ENCODE measurements around the gene PIGN.

The PIGN gene, protein sequence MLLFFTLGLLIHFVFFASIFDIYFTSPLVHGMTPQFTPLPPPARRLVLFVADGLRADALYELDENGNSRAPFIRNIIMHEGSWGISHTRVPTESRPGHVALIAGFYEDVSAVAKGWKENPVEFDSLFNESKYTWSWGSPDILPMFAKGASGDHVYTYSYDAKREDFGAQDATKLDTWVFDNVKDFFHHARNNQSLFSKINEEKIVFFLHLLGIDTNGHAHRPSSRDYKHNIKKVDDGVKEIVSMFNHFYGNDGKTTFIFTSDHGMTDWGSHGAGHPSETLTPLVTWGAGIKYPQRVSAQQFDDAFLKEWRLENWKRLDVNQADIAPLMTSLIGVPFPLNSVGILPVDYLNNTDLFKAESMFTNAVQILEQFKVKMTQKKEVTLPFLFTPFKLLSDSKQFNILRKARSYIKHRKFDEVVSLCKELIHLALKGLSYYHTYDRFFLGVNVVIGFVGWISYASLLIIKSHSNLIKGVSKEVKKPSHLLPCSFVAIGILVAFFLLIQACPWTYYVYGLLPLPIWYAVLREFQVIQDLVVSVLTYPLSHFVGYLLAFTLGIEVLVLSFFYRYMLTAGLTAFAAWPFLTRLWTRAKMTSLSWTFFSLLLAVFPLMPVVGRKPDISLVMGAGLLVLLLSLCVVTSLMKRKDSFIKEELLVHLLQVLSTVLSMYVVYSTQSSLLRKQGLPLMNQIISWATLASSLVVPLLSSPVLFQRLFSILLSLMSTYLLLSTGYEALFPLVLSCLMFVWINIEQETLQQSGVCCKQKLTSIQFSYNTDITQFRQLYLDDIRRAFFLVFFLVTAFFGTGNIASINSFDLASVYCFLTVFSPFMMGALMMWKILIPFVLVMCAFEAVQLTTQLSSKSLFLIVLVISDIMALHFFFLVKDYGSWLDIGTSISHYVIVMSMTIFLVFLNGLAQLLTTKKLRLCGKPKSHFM

DNA sequence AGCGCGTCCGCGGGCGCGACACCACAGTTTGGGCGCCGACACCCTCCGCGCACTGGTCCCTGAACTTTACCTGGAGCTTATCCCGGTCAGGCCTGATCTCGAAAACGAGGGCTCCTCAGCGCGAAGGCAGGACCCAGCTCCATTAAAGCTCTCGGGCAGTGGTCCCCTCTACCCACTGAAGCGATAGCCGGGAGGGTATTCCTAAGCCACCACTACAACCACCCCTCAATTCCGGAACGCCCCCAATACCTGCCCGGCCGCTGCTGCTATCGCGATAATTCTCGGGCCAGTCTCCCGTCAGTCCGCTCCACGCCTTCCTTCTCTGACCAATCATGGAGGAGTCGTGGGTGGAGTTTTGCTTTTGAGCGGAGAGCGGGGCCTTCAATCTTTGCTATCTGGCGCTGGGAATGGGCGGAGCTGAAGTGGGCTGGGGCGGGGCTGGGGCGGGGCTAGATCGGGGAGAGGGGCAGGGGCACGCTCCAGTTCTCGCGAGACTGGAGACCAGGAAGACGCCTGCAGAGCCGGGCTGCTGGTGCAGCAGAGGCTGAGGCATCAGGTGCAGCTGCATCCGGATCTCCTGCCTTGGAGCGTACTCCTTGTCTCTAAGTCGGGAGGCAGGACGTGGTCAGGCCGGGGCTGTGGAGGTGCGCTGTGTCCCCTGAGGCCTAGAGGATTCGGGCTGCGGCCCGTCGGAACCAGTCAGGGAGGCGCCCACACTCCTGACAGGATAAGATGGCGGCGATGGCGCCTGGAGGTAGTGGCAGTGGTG is at the start of gene PIGN, which contains the start of gene RELCH:
TSS of gene PIGN (minus strand) at position 283 of the 769 bp plus-strand sequence. CDS start 25,703 bp downstream, outside the sequence.
TSS of gene RELCH (plus strand) at position 482 of the 769 bp plus-strand sequence. CDS start at position 733, 251 bp downstream.
- DNase-seq (ENCODE audit: low read depth) = peak; percentile 99

DNA sequence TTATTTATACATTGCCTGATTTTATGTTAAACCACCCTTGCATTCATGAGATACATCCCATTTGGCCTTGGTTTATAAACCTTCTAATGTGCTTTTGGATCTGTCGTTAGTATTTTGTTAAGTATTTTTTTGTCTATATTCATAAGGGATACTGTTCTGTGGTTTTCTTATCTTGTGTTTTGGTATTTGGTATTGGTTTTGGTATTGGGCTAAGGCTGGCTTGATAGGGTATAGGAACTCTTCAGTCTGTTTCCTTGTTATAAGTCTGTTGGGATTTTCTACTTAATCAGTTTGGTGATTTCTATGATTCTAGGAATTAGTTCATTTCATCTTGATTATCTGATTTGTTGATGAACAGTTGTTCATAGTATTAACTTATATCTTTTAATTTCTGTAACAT is 49.4 kb upstream of the PIGN start:
- DNase-seq (ENCODE audit: low read depth) = no peak

DNA sequence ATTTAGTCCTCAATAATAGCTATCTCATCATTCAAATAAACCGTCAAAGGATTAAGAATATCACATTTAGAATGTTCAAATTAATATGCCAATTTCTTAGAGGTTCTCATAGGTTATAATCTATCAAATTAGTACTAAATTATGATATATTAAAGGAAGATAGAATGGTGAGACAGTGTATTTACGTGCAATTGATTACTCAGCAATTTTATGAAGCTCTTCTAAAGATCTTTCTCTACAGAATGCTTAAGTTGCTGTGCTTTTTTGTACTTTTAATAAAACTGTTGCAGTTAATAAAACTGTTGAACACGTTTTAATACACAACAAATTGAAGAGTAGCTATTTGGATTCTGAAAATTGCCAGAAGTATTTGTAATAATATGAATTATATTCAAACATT is 39.2 kb upstream of the PIGN start:
- DNase-seq (ENCODE audit: low read depth) = no peak

DNA sequence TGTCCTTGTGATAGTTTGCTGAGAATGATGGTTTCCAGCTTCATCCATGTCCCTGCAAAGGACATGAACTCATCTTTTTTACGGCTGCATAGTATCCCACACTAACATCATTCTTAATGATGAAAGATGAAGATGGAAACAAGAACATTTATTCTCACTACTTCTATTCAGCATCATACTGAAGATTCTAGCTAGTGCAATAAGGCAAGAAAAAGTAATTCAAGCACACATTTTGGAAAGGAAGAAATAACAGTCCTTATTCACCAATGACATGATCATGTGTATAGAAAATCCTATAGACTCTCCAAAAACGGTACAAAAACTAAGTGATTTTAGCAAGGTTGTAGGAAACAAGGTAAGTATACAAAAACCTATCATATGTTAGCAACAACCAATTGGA is 37.4 kb upstream of the PIGN start:
- no peak for DNase-seq (ENCODE audit: low read depth)

DNA sequence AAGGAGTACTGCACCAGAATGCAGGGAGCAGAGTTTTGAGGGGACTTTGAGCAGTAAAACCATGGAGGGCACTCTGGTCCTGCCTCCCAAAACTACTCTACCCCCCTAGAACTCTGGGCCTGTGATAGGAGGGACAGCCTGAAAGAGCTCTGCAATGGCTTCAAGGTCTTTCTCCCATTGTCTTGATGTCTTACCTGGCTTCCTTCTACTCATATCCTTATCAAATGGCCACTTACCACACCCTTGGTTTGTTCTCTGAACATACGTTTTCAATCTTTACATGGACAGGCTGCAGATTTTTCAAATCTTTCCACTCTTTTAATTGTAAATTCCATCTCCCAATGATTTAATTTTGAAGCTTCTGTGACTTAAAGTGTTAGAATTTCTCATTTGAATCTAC is 27.9 kb upstream of the PIGN start:
- DNase-seq (ENCODE audit: low read depth) = no peak

DNA sequence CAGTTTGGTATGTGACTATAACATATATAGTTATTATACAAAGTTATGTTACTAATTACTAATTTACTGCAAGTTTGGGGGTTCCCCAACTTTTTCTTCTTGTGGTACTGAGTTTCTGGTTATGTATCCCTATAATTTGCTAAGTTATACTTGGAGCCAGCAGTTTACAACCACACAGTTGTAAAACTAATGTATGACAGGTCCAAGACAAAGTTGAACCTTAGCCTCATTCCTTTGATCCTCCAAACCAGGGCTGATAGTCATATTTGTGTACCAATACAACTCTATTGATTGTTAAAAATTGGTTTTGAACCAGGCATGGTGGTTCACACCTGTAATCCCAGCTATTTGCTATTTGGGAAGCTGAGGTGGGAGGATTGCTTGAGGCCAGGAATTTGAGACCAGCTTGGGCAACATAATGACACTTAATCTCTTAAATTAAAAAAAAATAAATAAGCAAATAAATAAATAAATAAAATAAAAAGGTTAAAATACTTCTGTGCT is 24.5 kb upstream of the PIGN start:
- no peak for DNase-seq (ENCODE audit: low read depth)

DNA sequence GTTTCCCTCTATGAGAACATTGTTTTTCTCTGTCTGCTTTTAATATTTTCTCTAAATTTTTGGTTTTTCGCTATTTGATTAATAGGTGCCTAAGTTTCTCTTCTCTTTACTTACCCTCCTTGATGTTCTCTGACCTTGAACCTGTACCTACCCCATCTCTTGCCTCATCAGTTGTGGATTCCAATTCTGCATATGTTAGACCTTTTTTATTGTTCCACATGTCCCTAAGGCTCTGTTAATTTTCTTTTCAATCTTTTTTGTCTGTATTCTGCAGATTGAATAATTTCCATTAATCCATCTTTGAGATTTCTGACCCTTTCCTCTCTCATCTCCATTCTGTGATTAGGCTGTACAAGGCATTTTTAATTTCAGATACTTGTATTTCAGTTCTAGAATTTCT is 23.3 kb upstream of the PIGN start:
- DNase-seq (ENCODE audit: low read depth) = no peak

DNA sequence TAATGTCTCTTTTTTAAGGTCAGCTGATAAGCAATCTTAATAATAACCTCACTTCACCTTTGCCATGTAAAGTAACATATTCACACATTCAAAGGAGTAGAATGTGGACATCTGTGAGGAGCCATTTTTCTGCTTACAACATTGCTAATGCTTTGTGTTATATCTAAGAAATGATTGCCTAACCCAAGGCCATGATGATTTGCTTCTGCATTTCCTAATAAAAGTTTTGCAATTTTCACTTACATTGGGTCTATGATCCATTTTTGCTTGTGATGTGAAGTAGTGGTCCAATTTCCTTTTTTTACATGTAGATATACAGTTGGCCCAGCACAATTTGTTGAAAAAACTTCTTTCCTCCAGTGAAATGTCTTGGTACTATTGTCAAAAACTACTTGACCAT is 22.2 kb upstream of the PIGN start:
- DNase-seq (ENCODE audit: low read depth) = no peak

DNA sequence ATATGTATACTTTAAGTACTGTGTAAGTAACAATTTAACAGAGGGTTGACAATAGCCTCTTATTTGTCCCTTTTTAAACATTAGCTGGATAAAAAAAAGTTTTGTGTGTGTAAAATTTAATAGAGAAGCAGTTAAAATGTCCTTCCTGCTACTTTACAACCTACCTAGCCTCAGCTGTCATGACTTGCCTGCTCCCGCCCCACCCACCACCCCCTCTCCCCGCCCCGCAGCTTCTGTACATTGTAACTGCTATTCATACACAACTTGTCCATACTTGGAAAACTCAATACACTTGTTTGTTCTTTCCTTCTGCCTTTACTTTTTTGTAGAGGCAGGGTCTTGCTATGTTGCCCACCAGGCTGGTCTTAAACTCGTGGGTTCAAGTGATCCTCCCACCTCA is 19.7 kb upstream of the PIGN start:
- no peak for DNase-seq (ENCODE audit: low read depth)

DNA sequence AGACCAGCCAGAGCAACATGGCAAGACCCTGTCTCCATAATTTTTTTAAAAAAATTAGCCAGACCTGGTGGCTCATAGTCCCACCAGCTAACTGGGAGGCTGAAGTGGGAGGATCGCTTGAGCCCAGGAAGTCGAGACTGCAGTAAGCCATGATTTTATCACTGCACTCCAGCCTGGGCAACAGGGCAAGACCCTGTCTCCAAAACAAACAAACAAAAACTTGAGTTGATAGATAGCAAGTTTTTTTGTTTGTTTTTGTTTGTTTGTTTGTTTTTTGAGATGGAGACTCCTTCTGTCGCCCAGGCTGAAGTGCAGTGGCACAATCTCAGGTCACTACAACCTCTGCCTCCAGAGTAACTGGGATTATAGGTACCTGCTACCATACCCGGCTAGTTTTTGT is 19.0 kb upstream of the PIGN start:
- DNase-seq (ENCODE audit: low read depth) = no peak

DNA sequence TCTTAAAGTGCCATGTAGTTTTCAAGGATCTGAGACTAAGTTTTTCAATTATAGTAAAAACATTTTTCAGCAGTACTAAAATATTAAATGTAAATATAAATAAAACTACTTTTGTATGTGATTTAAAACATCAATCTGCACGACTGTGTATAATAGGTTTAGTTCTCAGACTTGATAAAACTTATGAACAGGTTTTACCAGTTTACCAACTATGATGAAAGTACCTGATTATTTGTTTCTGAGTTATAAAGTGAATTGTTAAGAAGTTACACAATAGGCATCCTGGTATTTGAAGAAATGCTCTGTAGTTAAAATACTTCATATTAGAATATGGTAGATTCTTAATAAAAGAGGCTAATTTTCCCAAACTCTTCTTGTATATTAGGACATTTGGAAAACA is 15.0 kb upstream of the PIGN start:
- no peak for DNase-seq (ENCODE audit: low read depth)

DNA sequence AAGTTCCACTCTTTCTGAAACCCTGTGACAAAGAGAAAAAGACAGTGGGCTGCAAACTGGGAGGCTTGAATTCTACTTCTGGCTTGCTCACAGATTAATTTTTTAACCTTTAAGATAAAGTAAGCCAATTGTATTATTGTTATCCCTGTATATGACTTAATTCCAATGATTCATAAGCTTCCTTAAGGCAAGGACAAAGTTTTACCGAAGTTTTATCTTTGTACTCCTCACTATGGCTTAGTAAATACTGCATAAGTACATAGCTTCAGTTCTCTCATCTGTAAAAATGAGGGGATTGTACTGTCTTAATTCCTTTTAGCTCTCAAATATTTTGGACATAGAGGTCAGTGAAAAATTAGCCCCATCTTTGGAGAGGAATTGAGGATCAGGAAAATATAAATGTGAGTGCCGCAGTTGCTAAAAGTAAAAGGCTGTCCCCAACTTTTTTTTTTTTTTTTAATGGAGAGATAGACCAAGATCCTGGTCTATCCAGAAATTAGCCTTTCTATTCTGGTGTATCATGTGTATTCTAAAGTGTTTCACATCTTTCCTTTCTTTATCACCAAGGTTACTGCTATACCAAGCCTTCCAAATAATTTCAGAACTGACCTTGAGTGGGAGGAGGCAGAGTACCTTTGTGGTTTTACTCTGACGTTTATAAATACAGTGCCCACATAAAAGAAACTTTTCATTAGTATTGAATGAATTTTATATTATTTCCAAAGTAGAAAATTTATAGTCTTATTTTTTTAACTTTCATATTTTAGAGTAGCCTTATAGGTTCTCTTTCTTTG is 13.5 kb upstream of the PIGN start:
- no peak for DNase-seq (ENCODE audit: low read depth)

DNA sequence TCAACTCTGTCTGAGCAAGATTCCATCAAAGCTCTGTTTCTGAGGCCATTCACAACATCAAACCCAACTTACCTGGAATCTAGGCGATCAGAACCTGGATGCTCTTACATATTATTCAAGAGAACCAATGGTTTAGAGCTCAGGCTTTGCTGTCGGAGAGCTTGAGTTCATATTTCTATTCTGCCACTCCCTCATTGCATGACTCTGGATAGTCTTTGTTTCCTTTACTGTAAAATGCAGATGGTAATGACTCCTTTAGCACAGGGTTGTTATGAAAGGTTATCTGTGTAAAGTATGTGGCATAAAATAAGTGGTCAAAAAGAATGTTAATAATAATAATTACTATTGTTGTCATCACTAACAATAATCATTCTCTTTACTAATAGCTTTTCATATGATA is 12.8 kb upstream of the PIGN start:
- DNase-seq (ENCODE audit: low read depth) = no peak

DNA sequence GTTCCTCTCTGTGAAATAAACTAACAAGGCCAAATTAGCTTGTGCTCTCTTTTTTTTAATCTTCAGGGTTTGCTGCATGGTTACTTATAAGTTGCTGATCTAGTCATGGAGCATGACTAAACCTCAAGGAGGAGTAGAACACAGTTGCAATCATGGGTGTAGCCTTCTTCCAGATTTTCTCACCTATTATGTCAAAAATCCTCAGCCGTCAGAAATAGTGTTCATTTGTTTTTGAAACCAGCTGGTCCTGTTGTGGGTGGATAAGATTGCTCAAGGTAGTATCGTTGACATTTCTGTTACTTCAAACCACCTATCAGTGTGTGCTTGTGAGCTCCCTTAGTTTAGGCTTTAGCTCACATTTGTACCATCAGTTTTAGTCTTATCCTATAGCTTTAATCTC is 11.4 kb upstream of the PIGN start:
- DNase-seq (ENCODE audit: low read depth) = no peak

DNA sequence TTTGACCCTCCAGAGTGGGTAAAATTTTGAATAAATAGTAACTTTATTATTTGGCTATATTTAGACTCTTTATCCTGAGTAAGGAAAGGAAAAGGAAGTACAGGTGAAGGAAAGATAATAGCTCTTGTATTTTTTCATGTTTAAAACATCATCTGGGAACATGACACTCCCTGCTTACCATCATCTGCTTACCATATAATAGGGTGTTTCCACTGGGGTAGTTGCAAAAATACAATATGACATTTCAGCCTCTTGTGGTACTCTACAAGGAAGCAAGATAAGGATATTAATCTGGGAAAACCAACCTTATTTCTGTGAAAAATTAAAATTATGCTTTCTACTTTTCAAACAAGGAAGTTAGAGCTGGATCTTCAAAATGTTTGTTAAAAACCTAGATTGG is 10.1 kb upstream of the PIGN start:
- no peak for DNase-seq (ENCODE audit: low read depth)

DNA sequence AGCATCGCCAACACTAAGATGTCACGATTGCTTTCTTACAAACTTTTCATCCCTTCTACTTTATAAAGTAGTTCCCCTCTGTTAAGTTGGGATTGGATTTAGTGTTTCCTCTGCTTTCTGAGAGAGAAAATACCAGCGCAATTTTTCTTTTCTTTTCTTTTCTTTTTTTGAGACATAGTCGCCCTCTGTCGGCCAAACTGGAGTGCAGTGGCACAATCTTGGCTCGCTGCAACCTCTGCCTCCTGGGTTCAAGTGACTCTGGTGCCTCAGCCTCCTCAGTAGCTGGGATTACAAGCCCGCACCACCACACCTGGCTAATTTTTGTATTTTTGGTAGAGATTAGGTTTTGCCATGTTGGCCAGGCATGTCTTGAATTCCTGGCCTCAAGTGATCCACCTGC is 9.2 kb upstream of the PIGN start:
- no peak for DNase-seq (ENCODE audit: low read depth)

DNA sequence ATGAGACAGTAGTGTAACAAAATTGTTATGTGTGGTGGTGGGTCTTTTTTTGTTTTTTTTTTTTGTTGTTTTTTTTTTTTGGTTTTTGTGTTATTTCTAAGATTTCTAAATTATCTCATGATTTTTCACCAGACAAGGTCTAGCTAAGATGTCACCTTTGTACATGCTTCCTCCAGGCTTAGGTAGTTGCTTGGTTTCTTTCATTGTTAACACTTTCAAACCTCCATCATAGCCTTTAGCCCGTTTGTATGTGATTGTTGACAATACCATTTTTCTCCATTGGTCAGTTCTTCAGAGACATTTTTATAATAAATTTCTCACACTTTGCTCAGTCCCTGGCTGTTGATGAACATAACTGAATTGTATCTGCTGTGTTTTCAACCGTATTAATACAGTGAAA is 2.4 kb upstream of the PIGN start:
- no peak for DNase-seq (ENCODE audit: low read depth)

DNA sequence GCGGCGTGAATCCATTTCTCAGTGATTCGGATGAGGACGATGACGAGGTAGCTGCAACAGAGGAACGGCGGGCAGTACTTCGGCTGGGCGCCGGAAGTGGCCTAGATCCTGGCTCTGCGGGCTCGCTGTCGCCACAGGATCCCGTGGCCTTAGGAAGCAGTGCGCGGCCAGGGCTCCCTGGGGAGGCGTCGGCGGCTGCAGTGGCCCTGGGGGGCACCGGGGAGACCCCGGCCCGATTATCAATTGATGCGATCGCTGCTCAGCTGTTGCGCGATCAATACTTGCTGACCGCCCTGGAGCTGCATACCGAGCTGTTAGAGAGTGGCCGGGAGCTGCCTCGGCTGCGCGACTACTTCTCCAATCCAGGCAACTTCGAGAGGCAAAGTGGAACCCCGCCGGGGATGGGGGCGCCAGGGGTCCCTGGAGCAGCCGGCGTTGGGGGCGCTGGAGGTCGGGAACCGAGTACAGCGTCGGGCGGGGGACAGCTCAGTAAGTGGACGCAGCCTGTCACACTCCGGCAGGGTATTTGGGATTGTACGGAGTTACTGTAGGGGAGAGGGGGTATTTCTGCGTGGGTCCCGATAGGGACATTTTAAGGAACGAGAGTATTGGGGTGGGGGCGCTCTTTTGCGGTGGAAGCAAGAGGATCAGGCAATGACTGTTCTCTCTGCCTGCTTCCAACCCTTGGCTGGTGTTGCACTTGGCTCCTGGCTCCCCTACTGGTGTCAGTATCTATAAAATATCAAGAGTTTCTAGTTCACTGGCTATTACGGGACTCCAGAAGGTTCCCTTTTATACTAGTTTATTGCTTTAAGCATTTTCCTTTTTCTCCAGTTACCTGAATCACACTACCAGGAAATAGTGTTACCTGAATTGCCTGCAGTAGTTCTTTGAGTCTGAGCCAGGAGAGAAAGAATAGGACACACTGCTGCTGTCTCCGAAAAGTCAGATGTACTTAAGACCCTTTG is 971 bp upstream of the PIGN start:
- DNase-seq (ENCODE audit: low read depth) = peak; percentile 38

DNA sequence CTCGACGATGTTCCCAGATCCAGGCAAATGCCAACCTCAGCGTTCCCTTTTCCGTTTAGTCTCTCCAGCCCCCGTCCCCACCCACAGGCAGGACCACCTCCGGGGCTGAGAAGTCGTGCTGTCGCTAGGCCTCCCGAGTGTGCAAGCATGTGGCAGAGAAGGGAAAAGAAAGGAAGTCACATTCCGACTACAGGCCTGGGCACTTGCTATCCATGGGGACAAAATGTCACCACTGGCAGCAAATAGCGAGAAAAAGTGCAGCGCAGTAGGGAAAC is 420 bp downstream of the PIGN start:
- DNase-seq (ENCODE audit: low read depth) = no peak

DNA sequence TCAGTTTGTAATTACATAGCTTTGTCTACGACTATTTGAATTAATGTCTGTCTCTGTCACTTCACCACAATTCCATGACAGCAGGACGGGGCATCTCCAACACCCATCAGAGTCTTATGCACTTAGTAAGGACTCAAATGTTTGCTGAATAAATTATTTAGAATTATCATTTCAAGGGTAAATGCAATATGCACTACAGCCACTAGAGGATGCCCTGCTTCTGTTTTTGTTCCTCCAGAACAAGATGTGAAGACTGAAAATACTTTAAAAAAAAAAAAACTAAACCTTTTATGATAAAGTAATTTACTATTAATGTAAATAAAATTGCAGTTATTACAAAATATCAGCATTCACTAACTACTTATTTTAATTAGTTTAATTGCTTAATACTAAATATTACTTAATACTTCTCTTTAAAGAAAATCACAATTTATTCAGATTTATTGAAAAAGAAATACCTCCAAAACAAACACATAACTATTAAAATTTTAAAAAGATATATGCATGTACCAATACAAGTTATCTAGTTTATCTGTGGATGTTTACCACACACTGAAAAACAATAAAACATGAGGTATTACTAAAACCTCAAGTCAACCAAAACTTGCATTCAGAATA is 3.2 kb downstream of the PIGN start:
- DNase-seq (ENCODE audit: low read depth) = peak; percentile 59

All from EH (cell line).